NCI-H1436 treated with DMSO at 0.1 percent for 48 hours (cell line): Measurements from ENCODE around the gene RETREG3.
A peak's percentile ranks its signal among the peaks of the same experiment; 100 is the strongest.
"Not testable (repeated sequence)": the region's sequence is repeated elsewhere in the genome, so short reads cannot be mapped to it uniquely, and the experiment has no call there.

Experiments used
- DNase-seq: peaks from one replicate; lab custom pipeline; 2025; lab: John Stamatoyannopoulos, UW

RETREG3 gene

GRCh38 chr17:42612013-42612412 is 2.8 kb upstream of the RETREG3 start:
- DNase-seq: no peak

- DNase-seq: not testable (repeated sequence)
Measured at GRCh38 chr17:42609814-42610801, 934 bp upstream of the RETREG3 start.

- DNase-seq: no peak
Measured at GRCh38 chr17:42608305-42609181, 631 bp downstream of the RETREG3 start.

GRCh38 chr17:42607769-42608168 is 1.4 kb downstream of the RETREG3 start:
- DNase-seq: no peak

GRCh38 chr17:42603318-42603717 is 5.9 kb downstream of the RETREG3 start:
- no peak for DNase-seq

GRCh38 chr17:42598905-42599304 is 10.3 kb downstream of the RETREG3 start:
- DNase-seq: peak; percentile 11

- DNase-seq: no peak
Measured at GRCh38 chr17:42596386-42596785, 12.8 kb downstream of the RETREG3 start.

- no peak for DNase-seq
Measured at GRCh38 chr17:42591411-42591810, 17.8 kb downstream of the RETREG3 start.

- DNase-seq: no peak
Measured at GRCh38 chr17:42590886-42591285, 18.3 kb downstream of the RETREG3 start.

- DNase-seq: no peak
Measured at GRCh38 chr17:42586514-42587230, 22.5 kb downstream of the RETREG3 start.

- DNase-seq: no peak
Measured at GRCh38 chr17:42585353-42585752, 23.8 kb downstream of the RETREG3 start.

- DNase-seq: no peak
Measured at GRCh38 chr17:42584880-42585279, 24.3 kb downstream of the RETREG3 start.

- no peak for DNase-seq
Measured at GRCh38 chr17:42581744-42582270, 27.4 kb downstream of the RETREG3 start.

GRCh38 chr17:42579794-42580551 is 29.2 kb downstream of the RETREG3 start:
- DNase-seq: no peak

- peak; percentile 57 for DNase-seq
Measured at GRCh38 chr17:42578282-42578869, 30.8 kb downstream of the RETREG3 start.

- DNase-seq: peak; percentile 89
Measured at GRCh38 chr17:42577532-42578281, 31.5 kb downstream of the RETREG3 start, which contains the start of gene PSMC3IP. TSS of gene PSMC3IP (minus strand) at chr17:42577729. CDS start at chr17:42577686, 43 bp downstream.

- DNase-seq: no peak
Measured at GRCh38 chr17:42577140-42577531, 32.0 kb downstream of the RETREG3 start.

GRCh38 chr17:42574463-42574862 is 34.7 kb downstream of the RETREG3 start:
- no peak for DNase-seq

- DNase-seq: no peak
Measured at GRCh38 chr17:42573095-42573494, 36.1 kb downstream of the RETREG3 start.
